Dendritic cell treated with granulocyte-macrophage colony-stimulating factor and Interleukin-4, amounts not matched to agents 40 ng/mL and 50 ng/mL, for 4 days (primary cell): ENCODE measurements around the gene LRP2.
"Not testable (repeated sequence)": the region's sequence is repeated elsewhere in the genome, so short reads cannot be mapped to it uniquely, and the experiment has no call there.

Experiments
- H3K27ac Mint-ChIP-seq: one replicate; pipeline ENCODE4 v1.8.0; 2022; ENCODE audit warnings: mild to moderate bottlenecking, mixed read lengths
- H3K27me3 Mint-ChIP-seq: one replicate; pipeline ENCODE4 v1.8.0; 2022; ENCODE audit warnings: mild to moderate bottlenecking, mixed read lengths
- H3K36me3 Mint-ChIP-seq: one replicate; pipeline ENCODE4 v1.8.0; 2022; ENCODE audit warnings: low read depth, mixed read lengths
- H3K4me1 Mint-ChIP-seq: one replicate; pipeline ENCODE4 v1.8.0; 2022; ENCODE audit warnings: low read depth, mixed read lengths
- H3K4me3 Mint-ChIP-seq: one replicate; pipeline ENCODE4 v1.8.0; 2022; ENCODE audit warnings: mild to moderate bottlenecking, moderate library complexity, mixed read lengths
- H3K9me3 Mint-ChIP-seq: one replicate; pipeline ENCODE4 v1.8.0; 2022; ENCODE audit warnings: mixed read lengths
- intact Hi-C: fragments of 100-400 bp; cut with micrococcal nuclease; formaldehyde crosslinking; loops from one replicate; pipeline ENCODE4 v1.15.0; 2022

LRP2 gene

GRCh38 chr2:169330555-169331198 lies 31.7 kb downstream of the LRP2 start:
- Mint-ChIP-seq H3K27me3 (peaks cover 2% of the 10 kb centered on the region), H3K9me3 (no peaks in the 10 kb centered on the region), H3K27ac (no peak overlapping the region), H3K4me1 (no peaks in the 10 kb centered on the region), H3K36me3 (no peaks in the 10 kb centered on the region), H3K4me3 (no peak overlapping the region)
- intact Hi-C loops: no loop called here

- Mint-ChIP-seq H3K9me3 (no peaks in the 10 kb centered on the region), H3K4me1 (no peaks in the 10 kb centered on the region), H3K27ac (no peak overlapping the region), H3K27me3 (peaks cover 2% of the 10 kb centered on the region), H3K4me3 (no peak overlapping the region), H3K36me3 (no peaks in the 10 kb centered on the region)
- intact Hi-C loops: no loop called here
Measured at GRCh38 chr2:169329688-169330554, 32.4 kb downstream of the LRP2 start.

- H3K4me3 Mint-ChIP-seq: no peak overlapping the region
- H3K36me3 Mint-ChIP-seq: no peaks in the 10 kb centered on the region
- intact Hi-C loops: no loop called here
- peaks cover 2% of the 10 kb centered on the region for H3K27me3 Mint-ChIP-seq
- H3K27ac Mint-ChIP-seq: no peak overlapping the region
- no peaks in the 10 kb centered on the region for H3K9me3 Mint-ChIP-seq
- no peaks in the 10 kb centered on the region for H3K4me1 Mint-ChIP-seq
Measured at GRCh38 chr2:169328785-169329184, 33.5 kb downstream of the LRP2 start.

GRCh38 chr2:169327837-169328236 lies 34.5 kb downstream of the LRP2 start:
- H3K9me3 Mint-ChIP-seq, H3K27me3 Mint-ChIP-seq, H3K4me1 Mint-ChIP-seq, H3K4me3 Mint-ChIP-seq, H3K36me3 Mint-ChIP-seq, intact Hi-C loops, H3K27ac Mint-ChIP-seq: not testable (repeated sequence)

GRCh38 chr2:169325886-169326285 lies 36.4 kb downstream of the LRP2 start:
- H3K36me3 Mint-ChIP-seq, H3K27ac Mint-ChIP-seq, intact Hi-C loops, H3K4me1 Mint-ChIP-seq, H3K9me3 Mint-ChIP-seq, H3K4me3 Mint-ChIP-seq, H3K27me3 Mint-ChIP-seq: not testable (repeated sequence)

- Mint-ChIP-seq H3K4me1 (no peaks in the 10 kb centered on the region), H3K4me3 (no peak overlapping the region), H3K27ac (no peak overlapping the region), H3K36me3 (no peaks in the 10 kb centered on the region), H3K27me3 (peaks cover 5% of the 10 kb centered on the region), H3K9me3 (no peaks in the 10 kb centered on the region)
- intact Hi-C loops: no loop called here
Measured at GRCh38 chr2:169324581-169325260, 37.6 kb downstream of the LRP2 start.

- no peak overlapping the region for H3K27ac Mint-ChIP-seq
- H3K36me3 Mint-ChIP-seq: no peaks in the 10 kb centered on the region
- no peak overlapping the region for H3K4me3 Mint-ChIP-seq
- no peaks in the 10 kb centered on the region for H3K9me3 Mint-ChIP-seq
- intact Hi-C loops: no loop called here
- H3K4me1 Mint-ChIP-seq: no peaks in the 10 kb centered on the region
- peaks cover 5% of the 10 kb centered on the region for H3K27me3 Mint-ChIP-seq
Measured at GRCh38 chr2:169323841-169324240, 38.5 kb downstream of the LRP2 start.

- intact Hi-C loops: no loop called here
- Mint-ChIP-seq H3K36me3 (no peaks in the 10 kb centered on the region), H3K4me3 (no peak overlapping the region), H3K4me1 (no peaks in the 10 kb centered on the region), H3K9me3 (no peaks in the 10 kb centered on the region), H3K27ac (no peak overlapping the region), H3K27me3 (peaks cover 5% of the 10 kb centered on the region)
Measured at GRCh38 chr2:169320561-169320960, 41.8 kb downstream of the LRP2 start.

- H3K36me3 Mint-ChIP-seq: no peaks in the 10 kb centered on the region
- H3K9me3 Mint-ChIP-seq: peaks cover 10% of the 10 kb centered on the region
- no peaks in the 10 kb centered on the region for H3K4me1 Mint-ChIP-seq
- H3K27ac Mint-ChIP-seq: no peak overlapping the region
- no peak overlapping the region for H3K4me3 Mint-ChIP-seq
- intact Hi-C loops: no loop called here
- peaks cover 1% of the 10 kb centered on the region for H3K27me3 Mint-ChIP-seq
Measured at GRCh38 chr2:169315357-169315756, 47.0 kb downstream of the LRP2 start.

- intact Hi-C loops, H3K4me1 Mint-ChIP-seq, H3K27me3 Mint-ChIP-seq, H3K27ac Mint-ChIP-seq, H3K9me3 Mint-ChIP-seq, H3K36me3 Mint-ChIP-seq, H3K4me3 Mint-ChIP-seq: not testable (repeated sequence)
Measured at GRCh38 chr2:169308349-169308748, 54.0 kb downstream of the LRP2 start.

- H3K4me3 Mint-ChIP-seq, H3K27me3 Mint-ChIP-seq, H3K9me3 Mint-ChIP-seq, H3K36me3 Mint-ChIP-seq, intact Hi-C loops, H3K4me1 Mint-ChIP-seq, H3K27ac Mint-ChIP-seq: not testable (repeated sequence)
Measured at GRCh38 chr2:169304689-169305088, 57.6 kb downstream of the LRP2 start.

GRCh38 chr2:169303579-169304305 lies 58.6 kb downstream of the LRP2 start:
- Mint-ChIP-seq H3K9me3 (no peaks in the 10 kb centered on the region), H3K4me1 (no peaks in the 10 kb centered on the region), H3K27ac (no peak overlapping the region), H3K36me3 (no peaks in the 10 kb centered on the region), H3K27me3 (peaks cover 5% of the 10 kb centered on the region), H3K4me3 (no peak overlapping the region)
- intact Hi-C loops: no loop called here

GRCh38 chr2:169302364-169302763 lies 60.0 kb downstream of the LRP2 start:
- no peaks in the 10 kb centered on the region for H3K4me1 Mint-ChIP-seq

More at GRCh38 chr2:169302364-169302763, 60.0 kb downstream of the LRP2 start:
- Mint-ChIP-seq H3K4me3 (no peak overlapping the region), H3K27me3 (peaks cover 8% of the 10 kb centered on the region), H3K9me3 (no peaks in the 10 kb centered on the region), H3K27ac (no peak overlapping the region), H3K36me3 (no peaks in the 10 kb centered on the region)
- intact Hi-C loops: no loop called here
